H9 (cell line): ENCODE data around the gene GAREM2. TPM values are rescaled to one million over a fixed set of nuclear protein-coding genes. Genes with fewer than 3 reads are reported as not detected.

Experiments
- DNase-seq: peaks from one replicate; pipeline ENCODE4 v3.0.0-alpha.2; 2017
- H2AFZ ChIP-seq: one replicate; pipeline ENCODE4 v1.6.1; 2013; ENCODE audit warnings: mild to moderate bottlenecking, low read length, control low read depth, moderate library complexity
- H2AK5ac ChIP-seq: 2 replicates; pipeline ENCODE4 v1.6.1; 2013; ENCODE audit warnings: low read length, control low read depth, mixed read lengths; ENCODE audit not compliant: insufficient read length
- H2BK120ac ChIP-seq: one replicate; pipeline ENCODE4 v1.6.1; 2013; ENCODE audit warnings: low read depth, mild to moderate bottlenecking, low read length, control low read depth, inconsistent platforms; ENCODE audit not compliant: poor library complexity, severe bottlenecking
- H2BK12ac ChIP-seq: 2 replicates; pipeline ENCODE4 v1.6.1; 2013; ENCODE audit warnings: low read length, control low read depth, mixed read lengths, low read depth; ENCODE audit not compliant: insufficient read length
- H2BK15ac ChIP-seq: 2 replicates; pipeline ENCODE4 v1.6.1; 2013; ENCODE audit warnings: low read depth, low read length, control low read depth
- H2BK20ac ChIP-seq: one replicate; pipeline ENCODE4 v1.6.1; 2013; ENCODE audit warnings: low read depth, mild to moderate bottlenecking, low read length, control low read depth, inconsistent platforms; ENCODE audit not compliant: poor library complexity, severe bottlenecking
- H2BK5ac ChIP-seq: 2 replicates; pipeline ENCODE4 v1.6.1; 2013; ENCODE audit warnings: low read length, control low read depth, mixed read lengths; ENCODE audit not compliant: insufficient read length
- H3K14ac ChIP-seq: 2 replicates; pipeline ENCODE4 v1.6.1; 2013; ENCODE audit warnings: low read length, control low read depth; ENCODE audit not compliant: insufficient read depth
- H3K18ac ChIP-seq: 2 replicates; pipeline ENCODE4 v1.6.1; 2013; ENCODE audit warnings: low read depth, mild to moderate bottlenecking, mixed read lengths, low read length, control low read depth; ENCODE audit not compliant: insufficient read length
- H3K23ac ChIP-seq: 2 replicates; pipeline ENCODE4 v1.6.1; 2013; ENCODE audit warnings: low read length, control low read depth, mixed read lengths, low read depth; ENCODE audit not compliant: insufficient read length
- H3K23me2 ChIP-seq: 2 replicates; pipeline ENCODE4 v1.6.1; 2013; ENCODE audit warnings: low read depth, mild to moderate bottlenecking, mixed read lengths, low read length, control low read depth; ENCODE audit not compliant: insufficient read length, poor library complexity, severe bottlenecking
- H3K27ac ChIP-seq: 2 replicates; pipeline ENCODE4 v1.5.1; 2013; ENCODE audit warnings: low read length, control low read depth, mixed read lengths, low read depth; ENCODE audit not compliant: insufficient read length
- H3K27me3 ChIP-seq: 2 replicates; pipeline ENCODE4 v1.6.1; 2013; ENCODE audit warnings: low read length, control low read depth, inconsistent platforms; ENCODE audit not compliant: insufficient read depth
- H3K4ac ChIP-seq: 2 replicates; pipeline ENCODE4 v1.6.1; 2013; ENCODE audit warnings: low read depth, mild to moderate bottlenecking, control low read depth, inconsistent platforms, low read length, moderate library complexity
- H3K4me1 ChIP-seq: 2 replicates; pipeline ENCODE4 v1.6.1; 2013; ENCODE audit warnings: low read length, control low read depth, inconsistent platforms; ENCODE audit not compliant: insufficient read depth
- H3K4me2 ChIP-seq: 2 replicates; pipeline ENCODE4 v1.6.1; 2013; ENCODE audit warnings: low read length, control low read depth, mixed read lengths; ENCODE audit not compliant: insufficient read length, insufficient read depth
- H3K56ac ChIP-seq: 2 replicates; pipeline ENCODE4 v1.6.1; 2013; ENCODE audit warnings: low read depth, mild to moderate bottlenecking, mixed read lengths, low read length, control low read depth; ENCODE audit not compliant: insufficient read length
- H3K79me1 ChIP-seq: 2 replicates; pipeline ENCODE4 v1.6.1; 2013; ENCODE audit warnings: low read depth, mild to moderate bottlenecking, moderate library complexity, low read length, control low read depth, inconsistent platforms; ENCODE audit not compliant: insufficient read depth, poor library complexity, severe bottlenecking
- H3K79me2 ChIP-seq: 2 replicates; pipeline ENCODE4 v1.6.1; 2013; ENCODE audit warnings: low read length, control low read depth, inconsistent platforms; ENCODE audit not compliant: insufficient read depth
- H3K9ac ChIP-seq: 2 replicates; pipeline ENCODE4 v1.6.1; 2013; ENCODE audit warnings: low read length, control low read depth, mixed read lengths; ENCODE audit not compliant: insufficient read length; ENCODE audit errors: extremely low read depth
- H3K9me3 ChIP-seq: one replicate; pipeline ENCODE4 v1.6.1; 2013; ENCODE audit warnings: low read depth, low read length, inconsistent platforms; ENCODE audit not compliant: control insufficient read depth
- H3T11ph ChIP-seq: one replicate; pipeline ENCODE4 v1.6.1; 2013; ENCODE audit warnings: mild to moderate bottlenecking, low read length, control low read depth, inconsistent platforms
- H4K20me1 ChIP-seq: one replicate; pipeline ENCODE4 v1.6.1; 2013; ENCODE audit not compliant: control insufficient read depth, insufficient read length, insufficient read depth
- H4K5ac ChIP-seq: 2 replicates; pipeline ENCODE4 v1.6.1; 2013; ENCODE audit warnings: low read depth, mild to moderate bottlenecking, mixed read lengths, low read length, control low read depth; ENCODE audit not compliant: insufficient read length
- H4K8ac ChIP-seq: replicated peaks from 2 replicates; pipeline ENCODE4 v1.6.1; 2013; ENCODE audit warnings: low read length, control low read depth, mixed read lengths, low read depth; ENCODE audit not compliant: insufficient read length
- H4K91ac ChIP-seq: 2 replicates; pipeline ENCODE4 v1.6.1; 2013; ENCODE audit warnings: low read depth, mild to moderate bottlenecking, moderate library complexity, mixed read lengths, low read length, control low read depth; ENCODE audit not compliant: insufficient read length
- H3K27ac Mint-ChIP-seq, 3 experiments: 2 replicates in 2 of 3; 3 replicates in 1 of 3; pipeline ENCODE4 v1.8.0; 2020 to 2021; ENCODE audit warnings: mixed read lengths in 3 of 3, mild to moderate bottlenecking in 1 of 3, moderate library complexity in 1 of 3
- H3K27me3 Mint-ChIP-seq: 2 replicates; pipeline ENCODE4 v1.8.0; 2021; ENCODE audit warnings: low read depth, mild to moderate bottlenecking, moderate library complexity, mixed read lengths
- H3K36me3 Mint-ChIP-seq, 3 experiments: 2 replicates in 2 of 3; 3 replicates in 1 of 3; pipeline ENCODE4 v1.8.0; 2020 to 2021; ENCODE audit warnings: low read depth in 3 of 3, mixed read lengths in 3 of 3; ENCODE audit not compliant: insufficient read depth in 1 of 3
- H3K4me1 Mint-ChIP-seq, 2 experiments: 2 replicates each; pipeline ENCODE4 v1.8.0; 2020; ENCODE audit warnings: mixed read lengths in 2 of 2
- H3K4me3 Mint-ChIP-seq, 2 experiments: 2 replicates in 1 of 2; 3 replicates in 1 of 2; pipeline ENCODE4 v1.8.0; 2020 to 2021; ENCODE audit warnings: mild to moderate bottlenecking in 2 of 2, mixed read lengths in 2 of 2, moderate library complexity in 1 of 2
- H3K9me3 Mint-ChIP-seq, 2 experiments: 2 replicates in 1 of 2; 3 replicates in 1 of 2; pipeline ENCODE4 v1.8.0; 2020; ENCODE audit warnings: mild to moderate bottlenecking in 2 of 2, mixed read lengths in 2 of 2, moderate library complexity in 1 of 2
- WGBS: extraction: QIAGEN DNeasy Blood & Tissue Kit; methylation state at CpG from one replicate; pipeline ENCODE4 v1.1.7; 2013; ENCODE audit warnings: missing lambda C conversion rate, low lambda C conversion rate, mixed read lengths; ENCODE audit not compliant: insufficient read length; ENCODE audit errors: extremely low coverage; 5-methylcytosine and 5-hydroxymethylcytosine counted together
- total RNA-seq: library from RNA; stranded (reverse); gene quantifications from 2 replicates; pipeline ENCODE4 v1.2.1, GENCODE V29; 2021
- TF ChIP-seq, protein P1 (sequence below): fragments of 200-600 bp; sonication (generic); conservative IDR thresholded peaks from 3 replicates; pipeline ENCODE4 v1.8.0; 2021; ENCODE audit warnings: antibody characterized with exemption, mild to moderate bottlenecking

Gene GAREM2
- total RNA-seq, 1 experiment from 2014 or later, result 14.4 TPM

DNA sequence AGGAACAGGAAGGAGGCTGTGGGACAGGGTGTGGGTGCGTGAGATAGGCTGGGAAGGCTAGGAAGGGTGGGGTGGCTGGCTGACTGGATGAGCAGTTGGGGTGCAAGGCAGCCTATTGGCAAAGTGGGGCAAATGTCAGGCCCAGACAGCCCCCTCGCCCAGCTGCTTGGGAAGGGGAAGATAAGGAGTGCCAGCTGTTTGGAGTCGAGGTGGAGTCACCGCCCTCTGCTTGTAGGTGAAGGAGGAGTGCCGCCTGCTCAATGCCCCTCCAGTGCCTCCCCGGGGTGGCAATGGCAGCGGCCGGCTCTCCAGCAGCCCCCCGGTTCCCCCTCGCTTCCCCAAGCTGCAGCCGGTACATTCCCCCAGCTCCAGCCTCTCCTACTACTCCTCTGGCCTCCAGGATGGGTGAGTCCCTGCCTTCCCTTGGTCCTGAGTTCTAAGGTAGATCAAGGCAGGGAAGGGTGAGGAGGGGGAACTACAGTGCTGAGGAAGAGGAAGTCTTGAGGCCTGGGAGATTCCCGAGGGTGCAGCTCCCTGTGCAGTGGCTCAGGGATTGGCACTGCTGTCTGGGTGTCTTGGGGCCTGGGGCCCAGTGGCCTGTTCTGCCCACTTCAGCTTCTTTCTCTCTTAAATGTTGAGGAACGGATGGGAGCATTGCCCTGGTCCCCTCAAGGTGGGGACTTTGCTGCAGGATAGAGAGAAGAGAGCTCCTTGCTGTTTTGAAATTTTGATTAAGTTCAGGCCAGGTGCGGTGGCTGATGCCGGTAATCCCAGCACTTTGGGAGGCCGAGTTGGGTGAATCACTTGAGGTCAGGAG lies 13.3 kb downstream of the GAREM2 start:
- Histone ChIP-seq H3K23me2 (no peaks in the 10 kb centered on the region), H3K23ac (no peak overlapping the region), H3K9me3 (no peaks in the 10 kb centered on the region), H3K4me1 (no peaks in the 10 kb centered on the region), H3K27me3 (no peaks in the 10 kb centered on the region), H4K20me1 (no peaks in the 10 kb centered on the region), H3K4ac (no peak overlapping the region), H3K9ac (no peak overlapping the region), H3K18ac (no peak overlapping the region), H4K5ac (no peak overlapping the region), H4K91ac (no peak overlapping the region), H3K79me1 (no peaks in the 10 kb centered on the region), H3K56ac (no peak overlapping the region), H2BK20ac (no peak overlapping the region), H3K4me2 (no peak overlapping the region), H2BK15ac (no peak overlapping the region), H2BK12ac (no peak overlapping the region), H2AK5ac (no peak overlapping the region), H3K14ac (no peak overlapping the region; the same call in 1 of the 2 replicates), H4K8ac (no peak overlapping the region), H2AFZ (no peak overlapping the region), H3K27ac (no peak overlapping the region), H3K79me2 (no peaks in the 10 kb centered on the region), H2BK5ac (no peak overlapping the region), H2BK120ac (no peak overlapping the region), H3T11ph (no peak overlapping the region)
- Mint-ChIP-seq H3K9me3 (no peaks in the 10 kb centered on the region; a peak in 1 of 5 replicates), H3K27me3 (peaks cover 30% of the 10 kb centered on the region), H3K4me3 (peak overlapping the region; percentile 68 to 73), H3K4me1 (peaks cover 17 to 22% of the 10 kb centered on the region in 2 experiments), H3K36me3 (peaks cover 23 to 42% (median 34%) of the 10 kb centered on the region in 3 experiments), H3K27ac (no peak overlapping the region)
- TF ChIP-seq, protein P1, sequence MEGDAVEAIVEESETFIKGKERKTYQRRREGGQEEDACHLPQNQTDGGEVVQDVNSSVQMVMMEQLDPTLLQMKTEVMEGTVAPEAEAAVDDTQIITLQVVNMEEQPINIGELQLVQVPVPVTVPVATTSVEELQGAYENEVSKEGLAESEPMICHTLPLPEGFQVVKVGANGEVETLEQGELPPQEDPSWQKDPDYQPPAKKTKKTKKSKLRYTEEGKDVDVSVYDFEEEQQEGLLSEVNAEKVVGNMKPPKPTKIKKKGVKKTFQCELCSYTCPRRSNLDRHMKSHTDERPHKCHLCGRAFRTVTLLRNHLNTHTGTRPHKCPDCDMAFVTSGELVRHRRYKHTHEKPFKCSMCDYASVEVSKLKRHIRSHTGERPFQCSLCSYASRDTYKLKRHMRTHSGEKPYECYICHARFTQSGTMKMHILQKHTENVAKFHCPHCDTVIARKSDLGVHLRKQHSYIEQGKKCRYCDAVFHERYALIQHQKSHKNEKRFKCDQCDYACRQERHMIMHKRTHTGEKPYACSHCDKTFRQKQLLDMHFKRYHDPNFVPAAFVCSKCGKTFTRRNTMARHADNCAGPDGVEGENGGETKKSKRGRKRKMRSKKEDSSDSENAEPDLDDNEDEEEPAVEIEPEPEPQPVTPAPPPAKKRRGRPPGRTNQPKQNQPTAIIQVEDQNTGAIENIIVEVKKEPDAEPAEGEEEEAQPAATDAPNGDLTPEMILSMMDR, result no peak
- no peak for DNase-seq
- no CpG with 5 or more reads among the region's 16 CpGs for WGBS
